ENCODE results near the gene ELP2. TPM values are rescaled to one million over a fixed set of nuclear protein-coding genes. Genes with fewer than 3 reads are reported as not detected.

Gene ELP2
- total RNA-seq, 1 donor from 2014 or later = 60.2 TPM

- no peaks in the 10 kb centered on the region for H3K4me1 ChIP-seq
- no peaks in the 10 kb centered on the region for H3K27me3 ChIP-seq
- no peak for DNase-seq (ENCODE audit: extremely low spot score in 2 of 2)
- no peaks in the 10 kb centered on the region for H3K36me3 ChIP-seq
- no peaks in the 10 kb centered on the region for H3K9me3 ChIP-seq
- intact Hi-C loops (cut with DNase I) = no loop called here
- TF ChIP-seq CTCF (IDR thresholded peaks at IDR 0.05) (no peak), POLR2AphosphoS5 (IDR thresholded peaks at IDR 0.05; ENCODE audit: insufficient read depth in 1 of 2, low read depth in 1 of 2) (no peak), POLR2A (IDR thresholded peaks at IDR 0.05) (no peak)
- H3K4me3 ChIP-seq = no peak overlapping the region
- H3K27ac ChIP-seq = no peak overlapping the region
Observed at GRCh38 chr18:36199691-36200295, 70.1 kb downstream of the ELP2 start.

- H3K4me3 ChIP-seq = no peak overlapping the region
- H3K36me3 ChIP-seq = no peaks in the 10 kb centered on the region
- H3K27me3 ChIP-seq = no peaks in the 10 kb centered on the region
- no peak for DNase-seq (ENCODE audit: extremely low spot score in 2 of 2)
- H3K9me3 ChIP-seq = no peaks in the 10 kb centered on the region
- H3K27ac ChIP-seq = no peak overlapping the region
- intact Hi-C loops (cut with DNase I) = no loop called here
- TF ChIP-seq POLR2A (IDR thresholded peaks at IDR 0.05) = no peak
- H3K4me1 ChIP-seq = no peaks in the 10 kb centered on the region
Observed at GRCh38 chr18:36200354-36200771, 70.7 kb downstream of the ELP2 start.

- Histone ChIP-seq H3K4me1 (no peaks in the 10 kb centered on the region), H3K36me3 (no peaks in the 10 kb centered on the region), H3K4me3 (no peak overlapping the region), H3K27ac (no peak overlapping the region), H3K27me3 (no peaks in the 10 kb centered on the region), H3K9me3 (no peaks in the 10 kb centered on the region)
- TF ChIP-seq POLR2AphosphoS5 (IDR thresholded peaks at IDR 0.05; ENCODE audit: insufficient read depth in 1 of 2, low read depth in 1 of 2) (no peak), CTCF (IDR thresholded peaks at IDR 0.05) (no peak), POLR2A (IDR thresholded peaks at IDR 0.05) (no peak)
- intact Hi-C loops (cut with DNase I) = no loop called here
- no peak for DNase-seq (ENCODE audit: extremely low spot score in 2 of 2)
Observed at GRCh38 chr18:36201765-36202164, 72.1 kb downstream of the ELP2 start.

- Histone ChIP-seq H3K9me3 (no peaks in the 10 kb centered on the region), H3K27me3 (no peaks in the 10 kb centered on the region), H3K4me3 (no peak overlapping the region), H3K36me3 (no peaks in the 10 kb centered on the region), H3K4me1 (no peaks in the 10 kb centered on the region), H3K27ac (no peak overlapping the region)
- DNase-seq (ENCODE audit: extremely low spot score in 2 of 2) = no peak
- intact Hi-C loops (cut with DNase I) = no loop called here
- no peak for TF ChIP-seq POLR2AphosphoS5 (IDR thresholded peaks at IDR 0.05; ENCODE audit: insufficient read depth in 1 of 2, low read depth in 1 of 2)
- no peak for TF ChIP-seq CTCF (IDR thresholded peaks at IDR 0.05)
- TF ChIP-seq POLR2A (IDR thresholded peaks at IDR 0.05) = no peak
Observed at GRCh38 chr18:36203360-36203895, 73.7 kb downstream of the ELP2 start.

GRCh38 chr18:36205166-36205565 lies 75.5 kb downstream of the ELP2 start:
- no peak for DNase-seq (ENCODE audit: extremely low spot score in 2 of 2)
- no peak for TF ChIP-seq POLR2AphosphoS5 (IDR thresholded peaks at IDR 0.05; ENCODE audit: insufficient read depth in 1 of 2, low read depth in 1 of 2)
- no peak for TF ChIP-seq CTCF (IDR thresholded peaks at IDR 0.05)
- TF ChIP-seq POLR2A (IDR thresholded peaks at IDR 0.05) = no peak
- Histone ChIP-seq H3K4me1 (no peaks in the 10 kb centered on the region), H3K27ac (no peak overlapping the region), H3K9me3 (no peaks in the 10 kb centered on the region), H3K4me3 (no peak overlapping the region), H3K27me3 (no peaks in the 10 kb centered on the region), H3K36me3 (no peaks in the 10 kb centered on the region)
- intact Hi-C loops (cut with DNase I) = no loop called here

All from vagina (tissue), 2 donors.